ACC112 (cell line): ENCODE measurements around the gene ZMYND10.

ENCODE experiments used
- H2AFZ ChIP-seq: fragments of 200-600 bp; sonication (generic); one replicate; pipeline ENCODE4 v1.6.0; 2017; ENCODE audit warnings: antibody characterized with exemption, low read length; ENCODE audit not compliant: unreplicated experiment
- H3K27ac ChIP-seq: fragments of 200-600 bp; sonication (generic); 2 replicates; pipeline ENCODE4 v1.5.1; 2014; ENCODE audit warnings: low read depth, mild to moderate bottlenecking, antibody characterized with exemption, low read length, moderate library complexity
- H3K27me3 ChIP-seq: fragments of 200-600 bp; sonication (generic); 2 replicates; pipeline ENCODE4 v1.6.1; 2014; ENCODE audit warnings: mild to moderate bottlenecking, antibody characterized with exemption, low read length, moderate library complexity, mixed read lengths; ENCODE audit not compliant: insufficient read depth
- H3K36me3 ChIP-seq: fragments of 200-600 bp; sonication (generic); 2 replicates; pipeline ENCODE4 v1.6.1; 2016; ENCODE audit warnings: mild to moderate bottlenecking, antibody characterized with exemption, low read length, moderate library complexity, mixed read lengths; ENCODE audit not compliant: insufficient read depth
- H3K4me1 ChIP-seq: fragments of 200-600 bp; sonication (generic); one replicate; pipeline ENCODE4 v1.6.1; 2016; ENCODE audit warnings: low read length, mixed read lengths; ENCODE audit not compliant: insufficient read depth, unreplicated experiment, control insufficient read depth
- H3K4me3 ChIP-seq: fragments of 200-600 bp; sonication (generic); 2 replicates; pipeline ENCODE4 v1.5.1; 2014; ENCODE audit warnings: mild to moderate bottlenecking, low read depth, low read length
- H3K79me2 ChIP-seq: fragments of 200-600 bp; sonication (generic); one replicate; pipeline ENCODE4 v1.6.0; 2016; ENCODE audit warnings: low read length; ENCODE audit not compliant: control insufficient read depth, unreplicated experiment, insufficient read depth

Gene ZMYND10

DNA sequence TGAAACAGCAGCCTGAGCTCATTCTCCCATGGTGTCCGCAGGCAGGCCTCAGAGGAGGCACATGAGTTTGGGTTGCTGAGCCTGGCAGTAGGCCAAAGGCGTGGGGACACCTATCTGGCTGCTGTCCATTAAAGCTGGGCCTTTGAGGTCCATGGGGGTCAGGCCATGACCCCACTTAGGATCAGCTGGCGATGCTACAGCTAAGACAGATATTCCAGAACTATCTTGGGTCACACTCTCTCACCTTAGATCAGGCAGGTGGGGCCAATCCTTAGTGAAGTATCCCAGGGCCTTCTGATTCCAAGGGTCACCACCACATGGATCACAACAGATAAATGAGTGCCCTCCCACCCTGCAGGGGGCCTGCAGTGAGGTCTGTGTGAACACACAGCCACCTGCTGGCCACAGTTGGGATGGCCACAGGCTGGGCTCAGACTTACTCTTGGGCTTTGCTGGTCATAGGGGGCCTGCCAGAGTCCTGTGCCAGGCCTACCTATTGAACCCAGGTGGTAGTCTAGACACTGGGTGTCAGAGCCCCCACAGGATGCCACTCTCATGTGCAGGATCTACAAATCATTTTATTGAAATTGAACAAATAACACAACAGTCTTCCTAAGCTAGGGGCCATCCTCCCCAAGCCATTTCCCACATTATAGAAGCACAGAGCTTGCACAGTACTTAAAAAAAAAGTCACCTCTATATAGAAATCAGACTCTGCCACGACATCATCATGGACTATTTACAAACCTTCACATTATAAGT is 21.0 kb downstream of the ZMYND10 start:
- peaks cover 35% of the 10 kb centered on the region for H3K4me1 ChIP-seq
- H2AFZ ChIP-seq: no peak overlapping the region
- H3K4me3 ChIP-seq: no peak overlapping the region
- H3K36me3 ChIP-seq: peaks cover under 1% of the 10 kb centered on the region; the same call in 1 of the 2 replicates
- H3K27ac ChIP-seq: no peak overlapping the region
- H3K27me3 ChIP-seq: no peaks in the 10 kb centered on the region
- H3K79me2 ChIP-seq: peaks cover 23% of the 10 kb centered on the region

DNA sequence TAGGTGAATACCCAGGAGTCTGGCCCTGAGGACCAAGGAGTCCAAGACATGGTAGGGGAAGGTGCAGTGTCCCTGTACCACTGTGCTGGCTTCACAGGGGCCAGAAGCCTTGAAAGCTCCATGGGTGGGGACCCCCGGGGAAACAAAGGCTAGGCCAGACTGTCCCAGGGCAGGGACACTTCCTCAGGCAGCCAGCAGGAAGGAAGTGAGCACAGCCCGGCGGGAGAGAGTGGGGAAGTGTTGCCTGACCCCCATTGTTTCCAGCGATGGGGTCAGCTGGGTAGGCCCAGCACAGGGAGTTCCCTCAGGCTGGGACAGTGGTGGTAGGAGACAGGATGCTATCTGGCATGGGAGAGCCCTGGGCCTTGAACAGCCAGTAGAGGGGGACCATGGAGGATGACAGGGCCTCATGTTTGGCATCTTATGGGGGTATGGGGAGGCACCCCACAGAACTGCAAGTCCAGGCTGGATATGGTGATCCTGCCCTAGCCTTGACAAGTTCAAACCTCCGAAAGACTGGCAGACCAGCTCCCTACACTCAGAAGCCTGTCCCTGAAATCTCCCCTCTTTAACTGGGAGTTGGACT is 21.8 kb downstream of the ZMYND10 start:
- Histone ChIP-seq H3K4me1 (peaks cover 35% of the 10 kb centered on the region), H3K4me3 (no peak overlapping the region)

DNA sequence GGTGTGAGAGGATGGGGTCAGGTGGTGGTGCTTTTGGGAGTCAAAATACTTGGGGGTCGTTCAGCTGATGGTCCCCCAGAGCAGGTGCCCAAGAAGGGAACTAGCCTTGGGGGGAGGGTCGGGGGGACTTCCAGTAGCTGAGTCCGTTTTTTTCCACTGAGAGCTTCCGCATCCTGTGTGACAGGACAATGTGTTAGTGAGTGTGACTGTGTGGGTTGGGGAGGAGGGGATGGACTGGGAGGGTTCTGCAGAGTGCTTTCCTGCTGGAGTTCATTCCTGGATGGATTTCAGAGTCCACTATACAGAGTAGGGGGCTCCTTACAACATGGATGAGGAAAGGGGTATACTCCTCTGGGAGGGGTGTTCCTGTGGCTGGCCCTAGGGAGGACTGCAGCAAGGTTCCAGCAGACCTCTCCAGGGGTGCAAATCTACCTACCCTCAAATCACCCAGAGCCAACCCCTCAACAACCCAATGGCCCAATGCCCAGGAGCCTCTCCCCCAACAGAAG is 22.4 kb downstream of the ZMYND10 start:
- peaks cover 7% of the 10 kb centered on the region; the same call in 1 of the 2 replicates for H3K36me3 ChIP-seq
- H3K79me2 ChIP-seq: peaks cover 33% of the 10 kb centered on the region
- no peak overlapping the region for H3K27ac ChIP-seq
- no peak overlapping the region for H3K4me3 ChIP-seq
- no peaks in the 10 kb centered on the region for H3K27me3 ChIP-seq
- H2AFZ ChIP-seq: no peak overlapping the region
- H3K4me1 ChIP-seq: peaks cover 35% of the 10 kb centered on the region

More for the DNA sequence above, 21.8 kb downstream of the ZMYND10 start:
- H3K27ac ChIP-seq: no peak overlapping the region
- no peak overlapping the region for H2AFZ ChIP-seq
- H3K79me2 ChIP-seq: peaks cover 32% of the 10 kb centered on the region
- no peaks in the 10 kb centered on the region for H3K27me3 ChIP-seq
- H3K36me3 ChIP-seq: peaks cover 7% of the 10 kb centered on the region; the same call in 1 of the 2 replicates

DNA sequence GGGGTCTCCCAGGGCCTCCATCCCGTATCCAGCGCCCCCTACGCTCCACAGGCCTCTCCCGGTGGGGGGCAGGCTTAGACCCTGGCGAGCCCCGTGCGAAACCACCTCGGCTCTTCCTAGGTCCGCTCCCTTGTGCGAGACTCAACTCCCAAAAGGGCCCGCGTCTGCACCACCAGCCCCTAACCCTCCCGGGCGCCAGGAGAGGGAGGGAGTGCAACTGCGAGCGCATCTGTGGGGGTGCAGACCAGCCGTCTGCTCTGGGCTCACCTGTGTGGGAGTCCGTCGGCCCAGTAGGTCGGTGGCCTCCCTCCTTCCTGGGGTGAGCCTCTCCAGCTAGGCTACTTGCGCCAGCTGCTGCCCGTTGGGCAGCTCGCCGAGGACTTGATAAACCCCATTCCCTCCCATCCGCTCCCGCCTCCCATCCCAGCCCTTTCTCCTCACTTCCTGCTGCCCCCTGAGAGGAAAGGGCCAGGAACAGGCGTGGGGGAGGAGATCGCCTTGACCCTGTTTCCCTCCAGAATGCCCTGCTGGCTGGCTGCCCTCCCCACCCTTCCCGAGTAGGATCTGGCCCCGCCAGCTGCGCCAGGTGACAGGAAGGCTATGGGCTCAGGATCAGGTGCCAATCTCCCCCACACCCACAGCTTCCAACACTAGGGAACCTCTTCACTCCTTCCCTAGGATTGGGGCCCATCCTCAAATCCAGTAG is 23.0 kb downstream of the ZMYND10 start, which contains the start of gene HYAL2:
Gene HYAL2 (minus strand): TSS at position 360 of the 706 bp plus-strand sequence. CDS start 2,256 bp downstream, outside the sequence.
- peak within 1 kb of the TSS; percentile 84 for H3K4me3 ChIP-seq
- peaks cover 35% of the 10 kb centered on the region for H3K4me1 ChIP-seq
- peaks cover 7% of the 10 kb centered on the region; the same call in 1 of the 2 replicates for H3K36me3 ChIP-seq
- H3K27ac ChIP-seq: peak within 1 kb of the TSS; percentile 88
- H3K79me2 ChIP-seq: peaks cover 29% of the 10 kb centered on the region
- peak within 1 kb of the TSS; percentile 65 for H2AFZ ChIP-seq
- H3K27me3 ChIP-seq: no peaks in the 10 kb centered on the region

- Histone ChIP-seq H3K79me2 (peaks cover 24% of the 10 kb centered on the region), H3K4me1 (peaks cover 35% of the 10 kb centered on the region), H3K27me3 (no peaks in the 10 kb centered on the region), H2AFZ (peak overlapping the region; percentile 65), H3K36me3 (peaks cover 7% of the 10 kb centered on the region; the same call in 1 of the 2 replicates), H3K4me3 (peak overlapping the region; percentile 84), H3K27ac (no peak overlapping the region)
Measured at GRCh38 chr3:50322115-50322385, 23.5 kb downstream of the ZMYND10 start.

DNA sequence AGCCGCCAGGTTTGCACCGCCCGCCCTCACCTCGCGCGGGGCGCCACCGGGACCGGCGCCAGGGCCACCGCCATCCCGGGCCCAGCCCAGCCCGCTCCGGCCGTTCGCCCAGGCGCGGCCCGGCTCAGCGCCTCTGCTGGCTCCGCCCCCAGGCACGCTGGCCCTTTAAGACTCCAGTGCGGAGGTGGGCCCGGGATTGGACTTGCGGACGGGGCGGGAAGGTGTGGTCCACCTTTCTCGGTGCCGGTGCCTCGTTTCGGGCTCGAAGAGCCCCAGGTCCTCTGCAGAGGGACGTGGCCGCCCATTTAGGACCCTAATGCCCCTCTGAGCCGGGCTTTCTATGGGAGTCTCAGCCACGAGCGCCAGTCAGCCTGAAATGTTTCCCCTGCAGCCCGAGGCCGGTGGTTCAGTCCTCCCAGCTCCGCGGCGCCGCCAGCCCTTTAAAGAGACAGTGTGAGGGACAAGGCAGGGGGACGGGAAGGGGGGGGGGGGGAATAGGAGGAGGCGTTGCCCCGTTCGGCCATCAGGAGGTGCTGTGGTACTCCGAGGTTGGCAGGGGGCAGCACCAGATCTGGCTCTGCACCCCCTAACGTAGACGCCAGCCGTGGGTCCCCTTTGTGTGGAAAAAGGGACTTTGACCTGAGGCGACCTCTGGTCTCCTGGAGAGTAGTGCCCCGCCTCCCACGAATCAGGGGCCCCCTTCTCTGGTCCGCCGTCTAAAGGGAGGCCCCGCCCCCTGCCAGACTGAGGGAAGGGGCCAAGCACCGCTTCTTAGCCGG is 24.0 kb downstream of the ZMYND10 start:
- H3K79me2 ChIP-seq: peaks cover 22% of the 10 kb centered on the region
- H3K4me1 ChIP-seq: peaks cover 39% of the 10 kb centered on the region
- H3K4me3 ChIP-seq: peak overlapping the region; percentile 84
- no peaks in the 10 kb centered on the region for H3K27me3 ChIP-seq
- H3K27ac ChIP-seq: peak overlapping the region; percentile 88
- peak overlapping the region; percentile 89 for H2AFZ ChIP-seq
- H3K36me3 ChIP-seq: peaks cover 7% of the 10 kb centered on the region; the same call in 1 of the 2 replicates

GRCh38 chr3:50320853-50321335 is 24.6 kb downstream of the ZMYND10 start:
- Histone ChIP-seq H3K27me3 (no peaks in the 10 kb centered on the region), H3K36me3 (peaks cover 7% of the 10 kb centered on the region; the same call in 1 of the 2 replicates), H2AFZ (peak overlapping the region; percentile 89), H3K4me3 (peak overlapping the region; percentile 84), H3K27ac (peak overlapping the region; percentile 88), H3K79me2 (peaks cover 22% of the 10 kb centered on the region), H3K4me1 (peaks cover 42% of the 10 kb centered on the region)

DNA sequence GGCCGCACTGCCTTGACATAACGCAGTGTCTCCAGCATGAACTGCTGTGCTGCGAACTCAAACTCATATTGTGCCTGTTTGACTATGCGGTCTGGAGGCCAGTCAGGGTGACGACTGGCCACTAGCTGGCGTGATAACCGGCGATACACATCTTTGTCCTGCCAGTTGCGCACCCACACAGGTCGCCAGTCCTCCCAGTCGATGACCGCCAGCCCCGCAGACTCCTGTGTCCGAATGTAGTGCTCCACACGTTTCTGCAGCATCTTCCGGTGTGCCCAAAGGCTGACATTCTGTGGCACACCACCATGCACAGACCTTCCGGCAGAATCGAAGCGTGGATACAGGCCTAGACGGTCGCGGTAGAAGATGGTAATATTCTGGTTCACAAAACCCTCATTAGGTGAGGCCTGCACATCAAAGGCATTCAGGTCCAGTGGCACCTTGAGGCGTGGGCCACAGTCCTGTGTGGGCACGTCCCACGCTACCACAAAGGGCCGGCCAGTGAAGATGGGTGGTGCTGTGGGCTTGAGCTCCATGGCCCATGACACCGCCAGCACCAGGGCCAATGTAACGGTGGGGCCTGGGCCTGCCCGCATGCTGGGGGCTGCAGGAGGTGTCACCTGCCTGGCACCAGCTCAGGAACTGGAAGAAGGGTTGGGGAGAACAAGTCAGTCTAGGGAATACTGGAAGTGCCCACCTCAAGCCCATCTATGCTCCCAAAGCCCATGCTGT is 25.5 kb downstream of the ZMYND10 start:
- H3K4me1 ChIP-seq: peaks cover 42% of the 10 kb centered on the region
- H3K4me3 ChIP-seq: peak overlapping the region; percentile 84

DNA sequence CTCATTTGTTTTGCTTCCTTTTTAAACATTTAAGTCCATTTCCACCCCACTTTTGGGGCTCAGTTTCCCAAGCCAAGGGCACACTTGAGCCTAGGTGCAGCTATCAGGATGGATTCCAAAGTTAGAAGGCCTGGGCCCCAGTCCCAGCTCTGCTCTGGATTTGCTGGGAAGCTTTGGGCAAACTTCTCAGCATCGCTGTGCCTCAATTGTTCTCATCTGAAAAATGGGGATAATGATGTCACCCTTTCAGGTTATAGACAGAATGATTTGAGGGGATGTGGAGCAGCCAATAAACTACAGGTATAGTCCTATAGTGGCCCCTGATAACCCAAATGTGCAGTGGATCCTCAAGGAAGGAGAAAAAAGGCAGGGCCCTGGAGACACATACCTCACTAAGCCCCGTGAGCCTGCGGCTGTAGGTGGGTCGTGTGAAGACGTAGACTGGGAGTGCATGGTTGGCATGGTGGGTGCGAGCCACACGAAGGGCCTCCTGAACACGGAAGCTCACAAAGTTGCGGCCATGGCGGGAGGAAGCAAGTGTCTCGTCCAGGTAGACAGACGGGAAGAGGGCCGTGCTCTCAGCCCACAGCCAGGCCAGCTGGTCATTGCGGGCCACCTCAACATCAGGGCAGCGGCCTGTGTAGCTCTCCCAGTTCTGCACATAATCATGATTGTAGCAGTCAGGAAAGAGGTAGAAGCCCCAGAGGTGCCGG is 26.2 kb downstream of the ZMYND10 start:
- no peaks in the 10 kb centered on the region for H3K27me3 ChIP-seq
- H3K4me3 ChIP-seq: peak overlapping the region; percentile 84; the same call in 1 of the 2 replicates
- no peak overlapping the region for H2AFZ ChIP-seq
- no peak overlapping the region for H3K27ac ChIP-seq
- peaks cover 10% of the 10 kb centered on the region; the same call in 1 of the 2 replicates for H3K36me3 ChIP-seq
- H3K4me1 ChIP-seq: peaks cover 40% of the 10 kb centered on the region
- peaks cover 22% of the 10 kb centered on the region for H3K79me2 ChIP-seq

More for the DNA sequence above, 25.5 kb downstream of the ZMYND10 start:
- Histone ChIP-seq H3K27me3 (no peaks in the 10 kb centered on the region), H3K27ac (no peak overlapping the region), H2AFZ (no peak overlapping the region), H3K79me2 (peaks cover 22% of the 10 kb centered on the region), H3K36me3 (peaks cover 9% of the 10 kb centered on the region; the same call in 1 of the 2 replicates)
